ENCODE data around the gene AGAP6. TPM values are rescaled to one million over a fixed set of nuclear protein-coding genes. Genes with fewer than 3 reads are reported as not detected.
"Not testable (repeated sequence)": the region's sequence is repeated elsewhere in the genome, so short reads cannot be mapped to it uniquely, and the experiment has no call there.

AGAP6 gene
- total RNA-seq, 4 donors from 2014 or later, result 6.2 to 24.6 (median 18.8) TPM

- H3K9me3 ChIP-seq; H3K27ac ChIP-seq; DNase-seq; H3K27me3 ChIP-seq; H3K4me3 ChIP-seq; H3K36me3 ChIP-seq; intact Hi-C loops (cut with DNase I; ENCODE audit: low total_unique reads); H3K4me1 ChIP-seq: not testable (repeated sequence)
Observed at GRCh38 chr10:50055494-50056292, 67.5 kb downstream of the AGAP6 start.

DNA sequence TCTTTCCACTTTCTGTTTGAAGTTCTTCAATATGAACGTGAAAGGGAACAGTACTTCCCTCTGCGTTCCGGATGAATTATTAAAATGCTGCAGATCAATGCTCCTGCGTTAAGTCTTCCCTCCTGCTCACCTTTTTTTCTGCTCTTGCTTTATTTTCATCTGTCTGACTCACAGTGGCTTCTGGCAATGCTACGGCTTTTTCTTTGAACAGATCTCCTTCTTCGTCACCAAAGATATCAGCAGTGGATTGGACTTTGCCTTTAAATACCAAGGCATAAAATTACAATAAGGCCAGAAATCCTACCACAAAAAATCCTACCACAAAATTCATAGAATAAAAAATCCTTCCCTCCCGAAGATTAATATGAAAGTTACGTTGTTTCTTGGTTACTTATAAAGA lies 68.4 kb downstream of the AGAP6 start:
- intact Hi-C loops (cut with DNase I; ENCODE audit: low total_unique reads); H3K36me3 ChIP-seq; H3K4me1 ChIP-seq; H3K4me3 ChIP-seq; H3K27ac ChIP-seq; H3K9me3 ChIP-seq; DNase-seq; H3K27me3 ChIP-seq: not testable (repeated sequence)

DNA sequence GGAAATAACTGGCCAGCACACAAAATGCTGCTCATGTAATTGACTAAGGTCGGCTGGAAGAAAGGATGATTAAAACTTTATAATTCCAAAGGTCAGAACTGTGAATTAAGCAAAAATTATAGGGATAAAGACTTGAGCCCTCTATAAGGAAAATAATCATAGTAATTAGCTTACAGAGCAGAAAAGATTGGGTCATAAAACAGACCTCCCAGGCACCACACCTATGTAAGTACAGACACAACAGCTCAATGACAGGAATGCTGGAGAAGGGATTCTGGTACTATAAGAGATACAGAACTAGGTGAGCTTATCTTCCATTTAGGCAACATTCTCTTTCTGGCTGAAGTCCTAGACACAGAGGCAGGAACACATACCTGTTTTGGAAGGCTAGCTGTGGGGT lies 70.5 kb downstream of the AGAP6 start:
- H3K9me3 ChIP-seq; DNase-seq; H3K36me3 ChIP-seq; H3K27me3 ChIP-seq; H3K4me1 ChIP-seq; H3K4me3 ChIP-seq; intact Hi-C loops (cut with DNase I; ENCODE audit: low total_unique reads); H3K27ac ChIP-seq: not testable (repeated sequence)

- intact Hi-C loops (cut with DNase I; ENCODE audit: low total_unique reads), result not testable (repeated sequence)
Observed at GRCh38 chr10:50059946-50060345, 71.7 kb downstream of the AGAP6 start.

More at GRCh38 chr10:50059946-50060345, 71.7 kb downstream of the AGAP6 start:
- H3K9me3 ChIP-seq, H3K27me3 ChIP-seq, H3K4me1 ChIP-seq, H3K4me3 ChIP-seq, H3K27ac ChIP-seq, H3K36me3 ChIP-seq, DNase-seq: not testable (repeated sequence)

Small RNA genes within 50 kb of the gene (small RNA-seq; reads per million reads assigned to genes)
- gene RNA5SP317 (not detected), gene SNORA74C-2 (not detected)

Other genes starting within 250 kb of the AGAP6 start
- 1 to 10 TPM in 1 of 4 donors, under 1 TPM in 1, not detected in 2; 0.15 to 5.9 TPM for gene OGDHL, start 226.1 kb upstream of the AGAP6 start, total RNA-seq
- 10 to 100 TPM; 29.7 to 58.6 (median 44.3) TPM for gene PARG, start 46.4 kb upstream of the AGAP6 start, total RNA-seq
- 10 to 100 TPM in 3 of 4 donors, under 1 TPM in 1; 0.29 to 29.9 (median 23.5) TPM for gene TIMM23B, start 46.4 kb upstream of the AGAP6 start, total RNA-seq
- gene WASHC2A, start 79.5 kb downstream of the AGAP6 start, total RNA-seq, result 10 to 100 TPM; 14.3 to 54.6 (median 24.7) TPM